IMR-90 (cell line): ENCODE results near the gene CYP27B1. TPM values are rescaled to one million over a fixed set of nuclear protein-coding genes. Genes with fewer than 3 reads are reported as not detected.

Source experiments
- ATAC-seq: fragments of 200-7000 bp; cut with Tn5 transposase; 2 replicates; pipeline ENCODE4 v1.9.1; 2020; ENCODE audit warnings: low read depth, mild to moderate bottlenecking, moderate library complexity
- BruUV-seq: library from RNA; stranded (reverse); fragments of 400-500 nt; replicated peaks from 2 replicates; lab custom pipeline; 2021; lab: Mats Ljungman, UMichigan
- CTCF ChIA-PET: fragments of 300-600 bp; formaldehyde crosslinking; extraction: SDS; loops from one replicate; lab custom pipeline; 2021; ENCODE audit warnings: antibody characterized with exemption; lab: Yijun Ruan, JAX
- POLR2A ChIA-PET: fragments of 300-600 bp; sonication (Branson Sonifier 250); formaldehyde crosslinking; loops from one replicate; lab custom pipeline; 2022; ENCODE audit warnings: antibody characterized with exemption; ENCODE audit not compliant: unreplicated experiment; lab: Charles Lee
- DNase-seq: peaks from one replicate; pipeline ENCODE4 v3.0.0; 2013
- H2AFZ ChIP-seq: replicated peaks from 2 replicates; pipeline ENCODE3; 2013; ENCODE audit warnings: low read length, mild to moderate bottlenecking; ENCODE audit not compliant: poor library complexity
- H2AK5ac ChIP-seq: 2 replicates; pipeline ENCODE4 v1.6.1; 2013; ENCODE audit warnings: low read depth, low read length, inconsistent platforms
- H2AK9ac ChIP-seq: replicated peaks from 2 replicates; pipeline ENCODE3; 2013; ENCODE audit warnings: mild to moderate bottlenecking, low read depth, low read length, moderate library complexity; ENCODE audit not compliant: poor library complexity
- H2BK120ac ChIP-seq: 2 replicates; pipeline ENCODE4 v1.6.1; 2013; ENCODE audit warnings: low read depth, low read length, inconsistent platforms
- H2BK15ac ChIP-seq: 3 replicates; pipeline ENCODE4 v1.6.1; 2013; ENCODE audit warnings: low read depth, low read length, inconsistent platforms
- H2BK20ac ChIP-seq: 2 replicates; pipeline ENCODE4 v1.6.1; 2013; ENCODE audit warnings: low read depth, mild to moderate bottlenecking, inconsistent platforms, low read length, moderate library complexity
- H2BK5ac ChIP-seq: 2 replicates; pipeline ENCODE4 v1.6.1; 2013; ENCODE audit warnings: mild to moderate bottlenecking, low read depth, low read length, inconsistent platforms; ENCODE audit not compliant: poor library complexity, severe bottlenecking
- H3K14ac ChIP-seq: replicated peaks from 2 replicates; pipeline ENCODE4 v1.6.1; 2013; ENCODE audit warnings: low read depth, low read length, inconsistent platforms
- H3K18ac ChIP-seq: 2 replicates; pipeline ENCODE4 v1.6.1; 2013; ENCODE audit warnings: low read depth, low read length, control low read depth
- H3K23ac ChIP-seq: 2 replicates; pipeline ENCODE4 v1.6.1; 2013; ENCODE audit warnings: low read depth, low read length, inconsistent platforms
- H3K27ac ChIP-seq: 2 replicates; pipeline ENCODE4 v1.5.1; 2013; ENCODE audit warnings: mild to moderate bottlenecking, control low read depth, low read length; ENCODE audit not compliant: insufficient read depth
- H3K27me3 ChIP-seq: 2 replicates; pipeline ENCODE4 v1.6.1; 2013; ENCODE audit warnings: low read length; ENCODE audit not compliant: control insufficient read depth, insufficient read depth
- H3K36me3 ChIP-seq: 2 replicates; pipeline ENCODE4 v1.6.1; 2013; ENCODE audit warnings: low read length, mixed read lengths; ENCODE audit not compliant: control insufficient read depth, insufficient read depth
- H3K4ac ChIP-seq: 2 replicates; pipeline ENCODE4 v1.6.1; 2013; ENCODE audit warnings: low read depth, low read length, inconsistent platforms
- H3K4me1 ChIP-seq: 2 replicates; pipeline ENCODE4 v1.6.1; 2013; ENCODE audit warnings: low read length, mixed read lengths; ENCODE audit not compliant: control insufficient read depth, insufficient read depth
- H3K4me2 ChIP-seq: 2 replicates; pipeline ENCODE4 v1.6.1; 2013; ENCODE audit warnings: low read depth, mild to moderate bottlenecking, control low read depth, low read length, moderate library complexity
- H3K4me3 ChIP-seq: 2 replicates; pipeline ENCODE4 v1.5.1; 2013; ENCODE audit warnings: low read depth, mild to moderate bottlenecking, control low read depth, low read length, moderate library complexity; ENCODE audit not compliant: insufficient read depth
- H3K56ac ChIP-seq: 2 replicates; pipeline ENCODE4 v1.6.1; 2013; ENCODE audit warnings: low read length, inconsistent platforms; ENCODE audit not compliant: insufficient read depth; ENCODE audit errors: extremely low read depth
- H3K79me1 ChIP-seq, 2 experiments: 2 replicates each; pipeline ENCODE4 v1.6.1; 2013; ENCODE audit warnings: low read length in 2 of 2, inconsistent platforms in 1 of 2, low read depth in 1 of 2
- H3K9ac ChIP-seq: 2 replicates; pipeline ENCODE4 v1.6.1; 2013; ENCODE audit warnings: low read depth, low read length, control low read depth
- H3K9me1 ChIP-seq: 2 replicates; pipeline ENCODE4 v1.6.1; 2013; ENCODE audit warnings: low read length, inconsistent platforms; ENCODE audit not compliant: insufficient read depth
- H3K9me3 ChIP-seq: 2 replicates; pipeline ENCODE4 v1.6.1; 2013; ENCODE audit warnings: low read length; ENCODE audit not compliant: control insufficient read depth, insufficient read depth
- H4K20me1 ChIP-seq: 2 replicates; pipeline ENCODE4 v1.6.1; 2013; ENCODE audit warnings: low read length, inconsistent platforms; ENCODE audit not compliant: insufficient read depth
- H4K5ac ChIP-seq: 2 replicates; pipeline ENCODE4 v1.6.1; 2013; ENCODE audit warnings: mild to moderate bottlenecking, low read depth, low read length, control low read depth
- H4K8ac ChIP-seq, 2 experiments: 2 replicates each; pipeline ENCODE4 v1.6.1; 2013; ENCODE audit warnings: low read depth in 2 of 2, low read length in 2 of 2, control low read depth in 1 of 2, inconsistent platforms in 1 of 2
- H4K91ac ChIP-seq: 2 replicates; pipeline ENCODE4 v1.6.1; 2013; ENCODE audit warnings: low read depth, low read length, inconsistent platforms; ENCODE audit not compliant: insufficient read depth
- BHLHE40 ChIP-seq: fragments of 150-350 bp; IDR thresholded peaks from 2 replicates; pipeline ENCODE4 v1.6.1; 2016; ENCODE audit warnings: mild to moderate bottlenecking, low read depth, low read length
- CHD1 ChIP-seq: IDR thresholded peaks from 2 replicates; pipeline ENCODE4 v1.6.1; 2012; ENCODE audit warnings: low read depth, low read length, improper control_type of control experiment
- ELK1 ChIP-seq: fragments of 150-350 bp; IDR thresholded peaks from 2 replicates; pipeline ENCODE4 v1.6.1; 2016; ENCODE audit warnings: low read depth, mild to moderate bottlenecking, low read length, moderate library complexity, borderline replicate concordance
- FOS ChIP-seq: fragments of 150-350 bp; IDR thresholded peaks from 2 replicates; pipeline ENCODE4 v1.6.1; 2016; ENCODE audit warnings: low read depth, low read length
- MAFK ChIP-seq: IDR thresholded peaks from 2 replicates; pipeline ENCODE4 v1.6.1; 2012; ENCODE audit warnings: low read depth, low read length, improper control_type of control experiment
- MAZ ChIP-seq: IDR thresholded peaks from 2 replicates; pipeline ENCODE4 v1.6.1; 2012; ENCODE audit warnings: low read depth, mild to moderate bottlenecking, low read length, improper control_type of control experiment, moderate library complexity, borderline replicate concordance
- MXI1 ChIP-seq: IDR thresholded peaks from 2 replicates; pipeline ENCODE4 v1.6.1; 2012; ENCODE audit warnings: low read depth, mild to moderate bottlenecking, low read length, moderate library complexity, borderline replicate concordance
- RAD21 ChIP-seq: IDR thresholded peaks from 2 replicates; pipeline ENCODE4 v1.6.1; 2012; ENCODE audit warnings: low read length, improper control_type of control experiment
- RCOR1 ChIP-seq: IDR thresholded peaks from 2 replicates; pipeline ENCODE4 v1.6.1; 2012; ENCODE audit warnings: mild to moderate bottlenecking, low read length, improper control_type of control experiment; ENCODE audit not compliant: insufficient replicate concordance
- SMC3 ChIP-seq: fragments of 150-350 bp; IDR thresholded peaks from 2 replicates; pipeline ENCODE4 v1.6.1; 2016; ENCODE audit warnings: low read depth, mild to moderate bottlenecking, antibody characterized with exemption, low read length, moderate library complexity
- USF2 ChIP-seq: fragments of 150-350 bp; IDR thresholded peaks from 2 replicates; pipeline ENCODE4 v1.6.1; 2017; ENCODE audit warnings: mild to moderate bottlenecking, antibody characterized with exemption, low read length, low read depth
- WGBS, 2 experiments: methylation state at CpG; one replicate each; pipeline versions ENCODE4 v1.1.5 to v1.1.7; 2013; ENCODE audit warnings: missing lambda C conversion rate in 2 of 2; ENCODE audit not compliant: insufficient read length in 1 of 2; ENCODE audit errors: extremely low coverage in 2 of 2; 5-methylcytosine and 5-hydroxymethylcytosine counted together
- dilution Hi-C: fragments of 300-500 bp; cut with HindIII; formaldehyde crosslinking; loops from one replicate; pipeline ENCODE4 v1.14.3; 2018; ENCODE audit warnings: low sequenced_read_pairs; ENCODE audit not compliant: unreplicated experiment
- in situ Hi-C: fragments of 300-500 bp; cut with MboI; formaldehyde crosslinking; loops from 3 replicates; pipeline ENCODE4 v1.14.3; 2019; ENCODE audit warnings: low sequenced_read_pairs, inconsistent platforms, mixed read lengths
- intact Hi-C: fragments of 100-400 bp; cut with micrococcal nuclease; formaldehyde crosslinking; loops from 2 replicates; pipeline ENCODE4 v1.10.0; 2022
- polyA plus RNA-seq, 3 experiments: library from polyadenylated mRNA; depleted of rRNA; stranded (reverse); fragments of >200 nt; gene quantifications; 2 replicates each; pipeline ENCODE4 v1.2.3, GENCODE V29; 2012; ENCODE audit warnings: low replicate concordance in 1 of 3
- total RNA-seq: library from RNA; depleted of rRNA; stranded (reverse); fragments of >200 nt; gene quantifications from 2 replicates; pipeline ENCODE4 v1.2.3, GENCODE V29; 2012

CYP27B1 gene
- total and polyA plus RNA-seq, 2 of the 4 experiments (the other 2 are of a cell fraction): 0.36 to 1.3 TPM

GRCh38 chr12:57813971-57814772 is 47.3 kb upstream of the CYP27B1 start:
- H3K79me1 ChIP-seq: peaks cover 0 to 6% of the 10 kb centered on the region in 2 experiments; a peak in 1 of 4 replicates
- H2BK15ac ChIP-seq: no peak overlapping the region
- H2BK20ac ChIP-seq: no peak overlapping the region
- in situ Hi-C loops: no loop called here
- H3K4me1 ChIP-seq: peaks cover 3% of the 10 kb centered on the region; the same call in 1 of the 2 replicates
- no peak overlapping the region for H3K4me2 ChIP-seq
- no peak overlapping the region for H3K27ac ChIP-seq
- no peak for DNase-seq
- no peak overlapping the region for H4K91ac ChIP-seq
- no peaks in the 10 kb centered on the region for H3K27me3 ChIP-seq
- H2BK120ac ChIP-seq: no peak overlapping the region
- dilution Hi-C loops: no loop called here
- intact Hi-C loops: no loop called here
- peak overlapping the region; percentile 3 for H2AK9ac ChIP-seq
- H3K9me3 ChIP-seq: no peaks in the 10 kb centered on the region
- H2AFZ ChIP-seq: no peak overlapping the region
- no peak overlapping the region for H4K8ac ChIP-seq
- H3K4ac ChIP-seq: no peak overlapping the region
- no peak overlapping the region for H3K4me3 ChIP-seq
- 90% methylated on average over 4 of the region's 17 CpGs; no CpG with 5 or more reads in 1 of the 2 experiments for WGBS, 2 experiments
- H3K18ac ChIP-seq: no peak overlapping the region
- peaks cover 17% of the 10 kb centered on the region for H3K9me1 ChIP-seq
- no peak overlapping the region for H3K56ac ChIP-seq
- H3K14ac ChIP-seq: no peak overlapping the region
- POLR2A ChIA-PET: interaction anchor here (0.5 kb wide), 1 partner anchor 8 kb away, joined by 3 read pairs; no protein-coding TSS in a partner anchor
- BruUV-seq: no TSS peak
- CTCF ChIA-PET: no interaction called here
- no peak for TF ChIP-seq MXI1
- TF ChIP-seq MAFK: no peak
- no peak for TF ChIP-seq ELK1
- no peak for TF ChIP-seq FOS
- TF ChIP-seq USF2: no peak
- TF ChIP-seq RCOR1: no peak
- TF ChIP-seq CHD1: no peak
- no peak for TF ChIP-seq RAD21
- TF ChIP-seq BHLHE40: no peak
- TF ChIP-seq MAZ: no peak
- TF ChIP-seq SMC3: no peak
- ATAC-seq: no peak; the same call in 1 of the 2 replicates
- no peak overlapping the region for H2BK5ac ChIP-seq
- no peak overlapping the region for H2AK5ac ChIP-seq
- H4K20me1 ChIP-seq: no peaks in the 10 kb centered on the region; the same call in 1 of the 2 replicates
- peaks cover 37% of the 10 kb centered on the region for H3K36me3 ChIP-seq
- H3K9ac ChIP-seq: no peak overlapping the region
- H3K23ac ChIP-seq: no peak overlapping the region
- no peak overlapping the region for H4K5ac ChIP-seq
